Mammary epithelial cell (primary cell): ENCODE measurements around the gene STK32B.

Source experiments
- CTCF ChIP-seq, 2 donors: IDR thresholded peaks in 1 of 2; conservative IDR thresholded peaks in 1 of 2; 2 replicates each; pipeline ENCODE4 v1.5.1; 2011 to 2012; ENCODE audit warnings: inconsistent platforms in 2 of 2, low read length in 2 of 2, mild to moderate bottlenecking in 2 of 2, control low read depth in 1 of 2, low read depth in 1 of 2; ENCODE audit not compliant: insufficient read depth in 1 of 2; ENCODE audit errors: extremely low read depth in 1 of 2
- EZH2 ChIP-seq: IDR thresholded peaks from 2 replicates; pipeline ENCODE4 v1.6.1; 2012; ENCODE audit warnings: low read length, inconsistent platforms, borderline replicate concordance

- no peak for TF ChIP-seq EZH2
- TF ChIP-seq CTCF (conservative IDR thresholded peaks at IDR 0.05 in 1 of 2, IDR thresholded peaks at IDR 0.05 in 1 of 2; ENCODE audit: extremely low read depth in 1 of 2, insufficient read depth in 1 of 2, low read depth in 1 of 2, low read length in 2 of 2) = no peak
These were observed 412.8 kb downstream of the STK32B start for GRCh38 chr4:5463936-5464650.
